NCI-H2029 treated with DMSO at 0.1 percent for 48 hours (cell line): ENCODE measurements around the gene GLIS1.

ENCODE experiments used
- DNase-seq: peaks from one replicate; lab custom pipeline; 2025; lab: John Stamatoyannopoulos, UW

GLIS1 gene

DNA sequence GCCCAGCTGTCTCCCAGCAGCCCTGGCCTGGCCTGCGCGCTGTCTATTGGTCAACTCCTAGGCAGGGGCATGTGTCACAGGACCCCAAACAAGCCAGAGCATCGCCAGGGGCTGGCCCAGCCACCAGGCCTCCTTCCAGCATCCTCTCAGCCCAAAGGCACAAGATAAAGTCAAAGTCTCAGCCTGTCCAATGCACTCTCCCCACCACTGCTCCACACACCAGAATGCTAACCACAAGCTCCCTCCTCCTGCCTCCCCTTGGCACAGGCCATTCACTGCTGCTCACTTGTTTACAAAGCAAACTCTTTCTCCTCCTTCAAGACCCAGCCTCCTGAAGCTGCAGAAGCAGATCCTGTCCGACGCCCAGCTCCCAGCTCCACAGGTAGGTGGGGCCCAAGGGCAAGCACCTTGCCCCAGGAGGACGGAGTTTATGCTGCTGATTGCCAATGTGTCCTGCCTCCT is 146.4 kb downstream of the GLIS1 start:
- peak; percentile 71 for DNase-seq

DNA sequence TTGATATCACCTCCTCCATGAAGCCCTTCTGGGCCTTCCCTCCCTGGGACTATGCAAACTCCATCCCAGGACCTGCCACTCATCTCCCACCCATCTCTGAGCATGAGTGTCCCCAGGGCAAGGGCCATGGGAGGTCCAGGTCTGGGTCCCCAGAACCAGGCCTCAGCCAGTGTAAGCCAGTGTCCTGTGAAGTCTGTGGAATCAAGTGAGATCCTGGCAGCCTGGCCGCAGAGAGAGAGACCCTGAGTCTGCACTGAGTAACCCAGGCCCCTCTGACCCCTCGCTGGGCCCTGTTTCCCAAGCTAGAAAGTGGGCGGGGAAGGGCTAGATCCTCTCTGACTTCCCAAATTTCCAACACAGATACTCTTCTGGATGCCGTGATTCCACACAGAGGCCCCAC is 147.0 kb downstream of the GLIS1 start:
- DNase-seq, result no peak

DNA sequence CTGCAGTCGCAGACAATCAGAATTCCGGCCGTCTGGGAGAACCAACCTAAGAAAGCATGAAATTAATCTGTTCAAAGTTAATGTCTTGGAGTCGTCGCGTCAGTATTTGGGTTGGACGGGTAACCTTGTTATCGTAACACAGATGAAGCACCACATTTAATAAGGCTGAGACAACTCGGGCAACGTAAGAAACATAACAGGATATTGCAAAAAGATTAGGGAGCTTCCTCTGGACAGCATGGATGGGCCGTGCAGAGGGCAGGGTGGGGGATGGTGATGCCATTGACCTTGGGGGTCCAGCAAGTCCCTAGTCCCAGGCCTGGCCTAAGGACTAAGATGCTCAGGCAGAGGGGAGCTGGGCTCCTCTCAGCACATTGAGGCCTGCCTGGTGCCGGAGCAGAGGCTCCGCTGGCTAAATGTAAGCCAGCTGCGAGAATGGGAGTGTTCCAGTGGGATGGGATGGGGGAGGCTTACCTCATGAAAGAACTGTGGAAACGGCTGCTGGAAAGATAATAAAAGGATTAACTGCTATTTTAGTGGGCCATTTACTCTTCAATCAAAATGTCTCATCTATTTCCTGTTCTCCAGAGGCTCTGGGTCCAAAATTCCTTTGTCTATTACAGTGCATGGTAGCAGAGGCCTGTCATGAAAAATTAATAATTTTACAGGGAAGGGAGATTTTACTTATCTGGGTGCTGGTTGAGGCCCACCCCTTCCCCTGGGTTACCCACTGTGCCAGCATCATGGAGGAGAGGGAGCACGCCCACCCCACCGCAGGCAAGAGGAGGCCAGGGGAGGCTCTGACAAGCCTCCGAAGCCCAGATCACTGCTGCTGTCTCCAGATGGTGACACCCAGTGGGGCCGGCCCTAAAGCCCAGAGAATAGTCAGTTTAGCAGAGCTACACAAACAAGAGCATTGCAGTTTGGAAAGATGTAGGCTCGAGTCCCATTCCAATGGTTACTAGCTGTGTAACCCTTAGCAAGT is 148.1 kb downstream of the GLIS1 start:
- no peak for DNase-seq

DNA sequence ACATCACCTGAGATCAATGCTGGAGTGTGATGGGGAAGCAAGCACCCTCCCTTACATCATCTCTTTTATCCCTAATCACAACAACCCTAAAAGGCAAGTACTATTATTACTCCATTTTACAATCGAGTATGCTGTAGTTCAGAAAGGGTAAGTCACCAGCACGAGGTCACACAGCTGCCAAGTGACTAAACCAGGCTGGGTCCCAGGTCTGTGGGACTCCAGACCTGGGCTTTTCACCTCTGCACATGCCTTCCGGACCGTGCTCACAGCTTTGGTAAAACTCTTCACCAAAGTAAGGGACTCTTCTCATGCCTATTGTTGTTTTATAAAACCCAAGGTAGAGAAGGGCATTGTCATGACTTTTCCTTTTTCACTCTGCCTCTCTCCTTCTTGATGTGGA is 148.9 kb downstream of the GLIS1 start:
- no peak for DNase-seq

DNA sequence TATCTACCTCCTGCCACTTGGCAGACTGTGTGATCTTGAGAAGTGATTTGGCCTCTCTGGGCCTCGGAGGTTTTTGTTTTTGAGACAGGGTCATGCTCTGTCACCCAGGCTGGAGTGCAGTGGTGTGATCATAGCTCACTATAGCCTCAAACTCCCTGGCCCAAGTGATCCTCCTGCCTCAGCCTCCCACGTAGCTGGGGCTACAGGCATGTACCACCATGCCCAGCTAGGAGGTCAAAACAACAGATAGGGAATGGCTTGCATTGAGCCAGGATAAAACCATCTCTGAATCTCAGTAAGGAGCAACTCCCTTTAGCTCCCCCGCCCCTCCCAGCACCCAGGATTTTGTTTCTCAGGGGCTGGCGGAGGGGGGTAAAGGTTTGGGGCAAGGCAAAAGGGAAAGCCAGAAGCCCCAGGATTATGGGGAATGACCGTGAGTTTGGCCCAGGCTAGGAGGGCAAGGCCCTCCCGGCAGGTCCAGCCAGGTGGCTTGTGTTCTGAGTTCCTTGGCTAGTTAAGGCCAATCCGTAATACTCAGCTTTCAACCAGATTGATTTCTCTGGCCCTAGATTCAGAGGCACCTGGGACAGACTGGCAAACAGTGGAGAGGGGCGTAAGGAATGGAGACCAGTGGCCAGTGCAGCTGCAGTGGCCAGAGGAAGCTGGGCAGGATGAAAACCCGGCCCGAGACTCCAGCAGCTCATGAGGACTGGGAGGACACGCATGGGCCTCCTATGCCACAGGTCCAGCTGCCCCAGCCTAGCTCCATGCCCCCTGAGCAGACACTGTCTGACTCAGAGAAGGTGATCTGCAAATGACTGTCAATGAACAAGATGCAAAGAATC is 149.7 kb downstream of the GLIS1 start:
- DNase-seq, result no peak

DNA sequence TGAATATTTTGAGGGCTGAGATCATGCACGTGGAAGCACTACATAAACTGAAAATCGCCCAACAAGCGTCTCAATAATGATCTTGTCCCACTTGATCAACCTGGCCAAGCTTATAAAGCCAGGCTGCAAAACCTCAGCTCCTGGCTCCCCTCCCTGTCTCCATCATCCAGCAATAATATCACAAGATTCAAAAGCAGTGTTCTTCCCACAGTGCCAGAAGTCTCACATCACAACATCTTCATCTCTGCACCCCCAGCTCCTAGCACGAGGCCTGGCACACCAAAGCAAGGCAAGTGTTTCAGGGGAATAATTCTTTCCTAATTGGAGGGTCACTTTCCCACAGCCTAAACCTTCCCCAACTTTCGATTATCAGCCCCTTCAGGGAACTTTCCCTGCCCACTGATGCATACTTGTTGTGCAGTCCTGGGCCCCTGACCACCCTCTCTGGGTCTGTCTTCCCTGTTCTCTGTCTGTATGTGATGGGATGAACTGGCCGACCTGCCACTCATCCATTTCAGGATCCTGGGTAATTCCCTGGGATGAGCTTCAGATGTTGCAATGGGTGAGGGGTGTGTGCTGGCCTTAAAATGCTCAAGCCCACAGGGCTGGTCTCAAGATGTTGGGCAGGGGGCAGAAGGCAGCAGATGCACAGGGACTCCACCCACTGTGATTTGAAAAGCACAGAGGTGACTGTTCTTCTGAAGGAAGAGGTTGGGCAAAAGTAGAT is 150.7 kb downstream of the GLIS1 start:
- no peak for DNase-seq

DNA sequence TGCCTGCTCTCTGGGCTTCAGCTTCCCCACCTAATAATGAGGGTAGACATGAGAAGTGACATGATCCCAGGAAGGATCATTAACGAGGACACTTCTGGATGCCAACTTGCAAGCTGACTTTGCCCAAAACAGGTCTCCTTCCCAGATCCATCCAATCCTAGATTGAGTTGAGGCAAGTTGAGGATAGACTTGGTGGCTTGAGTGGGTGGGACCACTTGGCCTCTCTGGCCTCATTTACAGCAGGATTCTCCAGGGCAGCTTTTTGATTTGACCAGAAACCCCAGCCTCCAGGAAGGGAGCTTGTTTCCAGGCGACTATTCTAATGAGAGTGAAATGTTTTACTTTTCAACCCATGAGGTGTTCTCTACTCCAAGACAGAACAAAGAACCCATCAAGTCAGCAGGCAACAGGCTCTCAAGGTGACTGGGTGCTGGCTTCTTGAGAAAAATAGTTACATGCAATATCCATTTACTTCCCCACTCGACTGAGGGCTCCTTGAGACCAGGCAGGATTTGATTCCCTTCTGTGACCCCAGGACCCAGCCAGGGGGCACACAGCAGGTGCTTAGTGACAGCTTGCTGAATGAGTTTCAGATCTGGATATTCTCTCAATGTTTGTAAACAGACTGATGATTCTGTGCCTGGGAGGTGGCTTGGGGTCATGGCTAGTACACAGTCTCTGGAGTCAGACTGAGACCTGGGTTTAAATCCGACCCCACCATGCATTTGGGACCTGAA is 151.5 kb downstream of the GLIS1 start:
- DNase-seq, result no peak

DNA sequence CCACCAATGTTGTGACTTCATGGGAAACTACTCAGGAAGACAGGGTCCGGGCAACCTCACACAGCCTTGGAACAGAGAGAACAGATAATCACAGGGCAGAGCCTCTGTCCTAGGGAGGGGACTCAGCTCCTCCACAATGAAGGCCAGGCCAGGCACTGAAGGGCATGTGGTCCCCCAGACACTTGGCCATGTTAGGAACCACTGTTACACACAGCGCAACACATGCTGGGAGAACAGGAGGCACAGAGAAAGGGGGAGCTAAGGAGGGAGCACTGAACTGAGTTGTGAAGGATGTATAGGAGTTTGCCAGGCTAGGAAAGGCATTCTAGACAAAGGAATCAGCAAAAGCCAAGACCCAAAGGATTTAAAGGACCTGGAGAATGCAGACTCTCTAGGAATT is 152.2 kb downstream of the GLIS1 start:
- no peak for DNase-seq

DNA sequence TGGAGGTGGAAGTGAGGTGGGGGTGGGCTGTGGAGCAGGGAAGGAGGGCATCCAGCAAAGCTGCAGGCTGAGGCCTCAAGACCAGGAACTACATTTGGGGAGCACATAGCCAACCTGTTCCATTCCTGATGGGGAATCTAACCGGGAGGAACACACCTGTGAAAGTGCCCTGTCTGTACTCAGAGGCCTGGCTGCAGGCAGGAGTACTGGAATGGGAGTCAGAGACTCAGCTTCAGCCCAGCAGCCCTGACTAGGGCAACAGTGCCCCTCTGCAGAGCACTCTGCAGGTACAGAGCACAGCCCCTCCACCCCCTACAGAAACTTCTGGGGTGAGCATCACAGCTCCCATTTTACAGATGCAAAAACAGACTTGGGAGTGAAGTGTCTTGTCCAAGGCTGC is 153.4 kb downstream of the GLIS1 start:
- DNase-seq, result no peak

DNA sequence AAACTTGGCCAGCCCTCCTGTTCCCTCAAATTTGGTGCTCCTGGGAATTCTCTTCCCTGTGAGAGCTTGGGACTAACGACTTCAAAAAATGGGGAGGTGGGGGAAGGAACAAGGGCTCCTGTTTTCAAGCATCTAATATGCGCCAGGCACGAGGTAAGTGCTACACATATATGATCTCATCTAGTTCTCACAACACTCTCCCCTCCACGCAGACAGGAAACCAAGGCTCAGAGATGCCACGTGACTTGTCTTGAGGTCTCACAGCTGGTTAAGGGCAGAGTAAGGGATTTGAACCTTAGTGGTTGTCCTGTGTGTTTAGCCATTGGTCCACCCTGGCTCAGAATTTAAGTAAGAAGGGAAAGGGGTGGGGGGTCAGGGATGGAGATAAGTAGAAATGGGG is 153.8 kb downstream of the GLIS1 start:
- DNase-seq, result no peak

DNA sequence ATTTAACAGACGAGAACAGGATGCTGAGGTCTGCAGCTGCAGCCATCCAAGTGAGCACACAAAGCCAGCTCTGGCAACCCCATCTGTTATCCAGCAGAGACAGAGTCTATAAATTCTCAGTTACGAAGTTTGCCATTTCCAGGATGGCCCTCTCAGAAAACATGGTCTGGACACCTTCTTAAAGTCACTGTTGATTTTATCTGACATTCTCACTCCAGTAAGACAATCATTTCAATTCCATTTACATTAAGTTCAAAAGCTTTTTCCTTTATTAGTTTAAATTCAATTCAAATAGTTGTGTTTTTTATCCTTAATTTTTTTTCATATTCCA is 154.2 kb downstream of the GLIS1 start:
- DNase-seq, result no peak

DNA sequence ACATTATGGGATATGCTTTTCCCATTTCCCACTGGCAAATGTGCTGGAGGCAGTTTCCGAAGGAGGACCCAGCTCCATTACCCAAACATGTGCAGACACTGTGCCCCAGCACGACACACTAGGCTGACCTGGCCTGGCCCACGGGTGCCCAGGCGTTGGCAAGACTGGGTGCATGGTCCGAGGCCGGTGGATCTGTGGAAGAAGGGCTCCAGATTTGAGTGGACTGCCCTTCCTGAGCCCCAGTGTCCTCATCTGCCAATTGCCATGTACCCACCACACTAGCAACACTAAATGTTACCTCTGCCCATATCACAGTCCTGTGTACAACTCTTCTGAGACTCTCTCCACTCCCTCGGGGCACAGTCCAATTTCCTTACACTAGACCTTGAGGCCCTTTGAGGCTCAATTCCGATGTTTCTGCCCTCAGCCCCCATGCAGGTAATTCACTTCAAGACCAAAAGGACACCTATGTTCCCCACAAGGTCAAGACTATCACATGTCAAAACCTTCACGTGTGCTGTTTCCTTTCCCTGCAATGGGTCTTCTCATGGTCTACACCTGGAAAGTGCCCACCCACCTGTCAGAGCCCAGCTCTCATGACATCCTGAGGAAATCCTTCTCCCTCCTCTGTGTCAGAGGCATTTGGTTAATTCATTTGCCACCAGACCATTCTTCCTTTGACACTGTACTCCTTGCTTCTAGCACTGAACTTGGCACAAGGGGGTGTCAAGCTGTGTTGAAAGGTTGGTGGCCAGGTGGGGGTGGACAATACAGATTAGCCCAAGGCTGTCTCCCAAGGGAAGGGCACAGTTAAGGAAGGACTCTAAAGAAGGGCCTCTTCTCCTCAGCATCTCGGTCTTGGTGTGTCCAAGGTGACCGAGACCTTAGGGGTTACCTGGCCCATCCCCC is 154.8 kb downstream of the GLIS1 start:
- no peak for DNase-seq

DNA sequence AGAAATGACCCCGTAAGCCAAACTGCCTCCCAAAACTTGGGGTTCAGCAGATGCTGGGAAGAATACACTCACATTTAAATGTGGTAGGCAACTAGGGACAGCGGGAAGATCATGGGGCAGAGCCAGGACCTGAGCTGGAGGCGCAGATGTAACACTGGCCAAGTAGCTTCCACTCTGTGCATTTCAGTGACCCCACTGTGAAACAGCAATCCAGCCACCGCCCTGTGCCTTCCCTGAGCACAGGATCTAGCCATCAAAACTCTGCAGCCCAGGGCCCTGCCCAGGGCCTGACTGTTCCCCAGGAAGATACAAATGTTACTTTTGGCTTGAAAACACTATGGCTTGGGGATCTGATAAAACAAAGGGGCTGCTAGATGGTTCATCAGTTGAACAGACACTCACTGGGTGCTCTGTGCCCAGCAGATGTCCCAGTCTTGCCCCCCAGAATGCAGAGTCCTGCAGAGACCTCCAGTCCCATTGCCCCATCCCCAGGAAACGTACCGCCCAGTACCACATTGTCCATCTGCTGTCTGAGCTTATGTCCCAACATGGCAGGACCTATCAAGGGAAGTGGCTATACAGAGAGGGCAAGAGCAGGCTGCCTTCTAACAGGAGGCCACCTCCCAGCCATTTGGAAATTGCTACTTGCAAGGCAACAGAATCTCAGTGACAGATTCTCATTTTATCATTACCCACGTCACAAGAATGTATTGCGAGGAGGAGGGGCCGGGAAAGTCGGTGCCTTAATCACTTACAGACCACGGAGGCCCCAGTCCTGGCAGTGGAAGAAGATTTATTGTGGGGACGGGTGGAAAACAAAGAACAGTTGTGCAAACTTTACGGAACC is 155.7 kb downstream of the GLIS1 start:
- DNase-seq, result no peak

DNA sequence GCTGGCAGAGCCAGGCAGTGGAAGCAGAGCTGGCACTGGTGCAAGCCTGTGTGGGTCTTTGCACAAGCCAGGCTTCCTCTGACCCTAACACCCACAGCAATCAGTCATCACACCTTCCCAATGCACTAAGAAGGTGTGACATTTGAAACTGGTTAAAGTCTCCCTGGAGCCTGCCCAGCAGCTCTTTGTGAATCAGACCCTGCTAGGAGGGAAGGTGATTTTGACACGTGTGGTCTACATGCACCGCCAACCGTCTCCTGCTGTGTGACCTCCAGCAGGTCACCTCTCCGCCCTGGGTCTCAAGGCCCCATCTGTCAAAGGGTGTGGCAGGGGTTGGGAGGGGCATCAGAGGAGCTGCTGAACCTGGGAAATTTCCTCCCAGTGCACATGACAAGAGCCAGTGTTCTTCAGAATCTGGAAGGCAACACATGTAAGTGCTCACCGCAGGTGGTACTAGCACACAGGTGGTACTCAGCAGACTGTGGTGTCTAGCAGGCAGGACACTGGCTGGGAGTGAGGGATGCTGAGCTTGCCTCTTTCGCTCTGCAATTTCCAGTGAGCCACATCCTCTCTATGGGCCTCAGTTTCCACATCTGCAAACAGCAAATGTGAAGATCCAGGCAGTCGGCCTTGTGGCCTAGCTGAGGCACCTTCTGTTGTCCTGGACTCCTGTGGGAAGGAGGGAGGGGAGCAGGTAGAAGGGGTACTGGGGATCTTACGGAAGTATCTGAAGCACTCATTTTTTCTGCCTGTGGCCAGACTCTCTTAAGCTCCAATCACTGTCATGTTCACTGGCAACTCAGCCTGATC is 156.5 kb downstream of the GLIS1 start:
- no peak for DNase-seq

DNA sequence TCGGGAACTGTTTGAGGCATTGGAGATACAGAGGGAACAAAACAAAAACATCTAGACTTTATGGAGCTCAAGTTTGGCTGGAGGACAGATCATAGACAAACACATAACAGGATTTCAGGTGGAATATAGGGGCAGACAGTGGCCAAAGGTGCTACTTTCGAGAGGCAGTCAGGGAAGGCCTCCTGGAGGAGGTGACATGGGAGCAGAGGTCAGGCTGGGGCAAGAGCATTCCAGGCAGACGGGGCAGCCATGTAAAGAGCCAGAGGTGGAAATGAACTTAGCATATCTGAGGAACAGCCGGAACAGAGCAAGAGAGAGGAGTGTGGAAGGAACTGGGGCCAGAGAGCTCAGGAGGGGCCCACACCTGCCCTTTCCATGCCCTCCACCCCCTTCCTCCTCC is 157.5 kb downstream of the GLIS1 start:
- no peak for DNase-seq

DNA sequence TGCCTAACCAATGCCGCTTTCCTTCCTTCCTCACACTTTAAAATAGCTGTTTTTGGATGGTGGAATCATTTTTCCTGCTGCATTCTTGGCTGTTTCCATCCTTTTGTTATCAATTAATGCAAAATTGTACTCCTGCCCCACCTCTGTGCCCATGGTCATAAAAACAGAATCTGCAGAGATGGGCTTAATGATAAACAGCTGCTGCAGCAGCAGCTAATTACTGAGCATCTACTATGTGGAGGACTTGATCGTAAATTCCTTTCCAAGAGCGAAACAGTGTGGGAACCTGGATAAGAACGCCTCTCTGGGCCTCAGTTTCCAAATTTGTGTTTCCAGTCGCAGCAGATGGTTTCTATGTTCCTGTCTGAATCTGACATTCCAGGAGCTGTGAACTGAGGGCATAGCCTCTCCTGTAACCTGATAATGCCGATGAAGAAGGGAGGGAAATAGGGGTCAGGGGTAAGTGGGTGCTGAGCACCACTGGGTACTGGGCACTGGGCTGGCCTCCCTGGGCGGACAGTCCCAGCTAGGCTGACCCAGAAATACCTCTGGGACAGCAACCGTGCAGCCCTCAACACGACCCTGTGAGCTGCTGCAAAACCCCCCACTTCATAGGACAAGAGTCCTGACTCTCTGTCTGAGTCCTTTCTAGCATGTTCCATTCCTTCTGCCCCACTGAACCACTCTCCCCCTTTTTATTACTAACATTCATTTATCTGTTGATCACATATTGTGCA is 158.1 kb downstream of the GLIS1 start:
- no peak for DNase-seq

DNA sequence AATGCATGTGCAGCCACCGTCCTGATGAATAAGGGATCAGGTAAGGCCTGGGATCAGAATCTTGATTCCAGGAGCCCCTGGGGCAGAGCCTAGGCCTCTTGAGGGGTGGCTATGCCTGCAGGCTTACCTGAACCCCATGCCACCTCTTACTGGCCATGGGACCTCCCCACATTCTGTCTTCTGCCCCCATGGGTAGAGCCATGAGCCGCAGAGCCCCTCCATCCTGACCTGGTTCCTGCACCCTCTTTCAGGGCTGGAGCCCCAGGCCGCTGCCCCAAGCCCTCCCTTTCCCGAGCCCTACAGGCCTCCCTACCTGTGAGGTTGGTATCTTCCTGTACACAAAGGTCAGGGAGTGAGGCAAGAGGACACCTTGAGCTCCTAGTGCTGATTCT is 159.0 kb downstream of the GLIS1 start:
- DNase-seq, result no peak
